HTR-8/SVneo (cell line): ENCODE data around the gene CBS.
"Not testable (repeated sequence)": the region's sequence is repeated elsewhere in the genome, so short reads cannot be mapped to it uniquely, and the experiment has no call there.

ENCODE experiments used
- DNase-seq: peaks from one replicate; pipeline ENCODE4 v3.0.0; 2011; ENCODE audit warnings: low spot score, mixed read lengths; ENCODE audit not compliant: insufficient read length
- FAIRE-seq: peaks from 2 replicates; lab custom pipeline; 2011; peaks lifted over from hg19 to GRCh38; lab: Jason Lieb, UNC

The CBS gene

DNA sequence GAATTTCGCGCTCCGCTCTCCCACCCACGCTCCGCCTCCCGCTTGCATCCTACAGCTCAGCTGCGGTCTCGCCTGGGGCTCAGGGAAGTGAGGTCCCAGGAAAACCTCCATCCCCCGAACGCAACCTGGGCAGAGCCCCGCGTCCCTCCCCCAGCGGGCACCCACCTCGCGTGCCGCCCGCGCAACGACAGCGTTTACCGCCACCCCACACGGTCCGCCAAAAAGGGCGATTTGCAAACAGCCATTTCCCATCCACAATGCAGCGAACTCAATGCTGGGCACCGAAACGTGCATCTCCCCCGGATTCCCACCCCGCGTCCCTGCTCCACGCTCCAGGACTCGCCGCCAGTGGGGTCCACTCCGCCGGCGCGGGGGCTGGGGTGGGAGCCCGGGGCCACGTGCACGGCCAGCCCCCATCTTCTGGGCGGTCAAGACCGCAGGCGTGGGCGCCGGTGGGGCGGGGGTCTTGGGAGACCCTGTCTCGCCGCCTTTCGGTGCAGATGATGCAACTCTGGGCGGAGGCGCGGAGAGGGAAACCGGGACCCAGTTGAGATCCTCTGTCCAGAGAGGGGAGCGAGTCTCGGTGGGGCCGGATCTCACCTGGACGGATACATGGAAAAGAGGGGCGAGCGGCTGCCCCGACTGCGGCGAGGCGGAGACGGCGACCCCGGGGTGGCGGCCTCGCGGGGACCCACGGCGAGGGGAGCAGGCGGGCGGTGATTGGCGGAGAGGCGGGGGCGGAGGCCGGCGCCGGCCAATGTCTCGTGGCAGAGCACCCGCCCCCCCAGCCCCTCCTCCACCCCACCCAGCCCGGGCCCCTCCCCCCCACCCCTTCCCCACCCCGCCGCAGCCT is at the start of gene CBS:
CBS (minus strand) TSS at position 666 of the 853 bp plus-strand sequence. CDS start 3,642 bp downstream, outside the sequence.
- not testable (repeated sequence) for FAIRE-seq, DNase-seq

DNA sequence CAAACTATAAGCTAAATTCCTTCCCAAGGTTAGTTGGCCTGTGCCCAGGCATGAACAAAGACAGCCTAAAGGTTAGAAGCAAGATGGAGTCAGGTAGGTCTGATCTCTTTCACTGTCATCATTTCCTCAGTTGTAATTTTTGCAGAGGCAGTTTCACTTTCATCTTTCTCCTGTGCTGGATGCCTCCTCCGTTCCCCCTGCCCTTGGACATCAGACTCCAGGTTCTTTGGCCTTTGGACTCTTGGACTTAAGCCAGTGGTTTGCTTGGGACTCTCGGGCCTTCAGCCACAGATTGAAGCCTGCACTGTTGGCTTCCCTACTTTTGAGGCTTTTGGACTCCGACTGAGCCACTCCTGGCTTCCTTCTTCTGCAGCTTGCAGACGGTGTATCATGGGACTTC is 40.3 kb upstream of the CBS start:
- DNase-seq, FAIRE-seq: not testable (repeated sequence)

DNA sequence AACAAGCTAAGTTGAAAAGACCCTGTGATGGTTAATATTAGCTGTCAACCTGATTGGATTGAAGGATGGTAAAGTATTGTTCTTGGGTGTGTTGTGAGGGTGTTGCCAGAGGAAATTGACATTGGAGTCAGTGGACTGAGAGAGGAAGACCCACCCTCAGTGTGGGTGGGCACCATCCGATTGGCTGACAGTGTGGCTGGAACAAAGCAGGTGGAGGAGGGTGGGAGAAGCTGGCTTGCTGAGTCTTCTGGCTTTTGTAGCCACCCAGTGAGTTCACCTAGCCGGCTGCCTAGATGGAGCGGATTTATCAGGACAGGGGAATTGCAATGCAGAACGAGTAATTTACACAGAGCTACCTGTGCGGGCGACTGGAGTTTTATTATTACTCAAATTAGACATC is 38.8 kb upstream of the CBS start:
- not testable (repeated sequence) for DNase-seq, FAIRE-seq

DNA sequence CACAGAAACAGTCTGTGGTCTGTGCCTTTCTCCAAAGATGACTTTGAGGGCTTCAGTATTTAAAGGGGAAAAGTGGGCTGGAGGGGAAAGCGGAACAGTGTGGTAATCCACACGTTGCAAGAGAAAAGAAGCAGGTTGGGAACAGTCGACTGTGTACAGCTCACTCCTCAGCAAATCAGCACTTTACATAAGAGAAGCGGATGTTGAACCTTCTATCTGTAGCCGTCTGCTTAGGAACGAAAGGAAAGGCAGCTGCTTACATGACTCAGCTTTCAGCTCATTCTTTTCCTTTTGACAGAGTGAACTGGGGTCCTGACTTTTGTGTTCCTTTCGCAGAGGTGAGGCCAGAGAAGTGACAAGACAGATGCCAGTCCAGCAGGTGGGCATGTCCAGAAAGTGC is 33.4 kb upstream of the CBS start:
- not testable (repeated sequence) for FAIRE-seq, DNase-seq

DNA sequence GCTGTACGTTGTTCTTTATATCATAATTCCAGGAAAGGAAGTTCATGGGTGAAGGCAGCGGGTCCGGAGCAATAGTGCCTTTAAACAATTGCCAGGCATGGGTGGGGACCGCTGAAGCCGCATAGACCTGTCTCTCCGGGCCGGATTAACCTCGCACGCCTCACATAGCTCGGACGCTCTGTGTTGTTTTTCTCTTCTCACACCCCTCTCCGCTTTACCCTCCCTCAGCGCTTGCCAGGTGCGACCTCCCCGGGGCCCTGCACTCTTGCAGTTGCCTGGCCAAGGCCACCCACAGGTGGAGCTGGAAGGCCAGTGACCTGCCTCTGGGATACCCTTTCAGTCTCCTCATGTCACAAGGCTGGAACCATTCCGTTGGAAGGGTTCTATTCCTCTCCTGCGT is 32.5 kb upstream of the CBS start:
- FAIRE-seq, DNase-seq: not testable (repeated sequence)

DNA sequence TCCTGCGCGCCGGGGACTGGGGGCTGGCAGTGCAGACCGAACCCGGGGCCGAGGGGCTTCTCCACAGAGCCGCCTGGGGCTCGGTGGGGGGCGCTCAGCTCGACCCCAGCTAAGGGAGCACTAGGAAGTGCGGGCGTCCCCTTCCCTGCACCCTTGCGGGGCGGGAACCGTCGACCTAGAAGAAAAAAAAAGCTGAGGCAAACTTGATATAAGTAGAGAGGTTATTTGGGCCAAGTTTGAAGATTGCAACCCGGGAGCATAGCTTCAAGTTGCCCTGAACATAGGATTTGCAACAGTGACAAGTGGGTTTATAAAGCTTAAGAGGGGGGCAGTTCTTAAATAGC is 32.1 kb upstream of the CBS start:
- DNase-seq, FAIRE-seq: not testable (repeated sequence)

DNA sequence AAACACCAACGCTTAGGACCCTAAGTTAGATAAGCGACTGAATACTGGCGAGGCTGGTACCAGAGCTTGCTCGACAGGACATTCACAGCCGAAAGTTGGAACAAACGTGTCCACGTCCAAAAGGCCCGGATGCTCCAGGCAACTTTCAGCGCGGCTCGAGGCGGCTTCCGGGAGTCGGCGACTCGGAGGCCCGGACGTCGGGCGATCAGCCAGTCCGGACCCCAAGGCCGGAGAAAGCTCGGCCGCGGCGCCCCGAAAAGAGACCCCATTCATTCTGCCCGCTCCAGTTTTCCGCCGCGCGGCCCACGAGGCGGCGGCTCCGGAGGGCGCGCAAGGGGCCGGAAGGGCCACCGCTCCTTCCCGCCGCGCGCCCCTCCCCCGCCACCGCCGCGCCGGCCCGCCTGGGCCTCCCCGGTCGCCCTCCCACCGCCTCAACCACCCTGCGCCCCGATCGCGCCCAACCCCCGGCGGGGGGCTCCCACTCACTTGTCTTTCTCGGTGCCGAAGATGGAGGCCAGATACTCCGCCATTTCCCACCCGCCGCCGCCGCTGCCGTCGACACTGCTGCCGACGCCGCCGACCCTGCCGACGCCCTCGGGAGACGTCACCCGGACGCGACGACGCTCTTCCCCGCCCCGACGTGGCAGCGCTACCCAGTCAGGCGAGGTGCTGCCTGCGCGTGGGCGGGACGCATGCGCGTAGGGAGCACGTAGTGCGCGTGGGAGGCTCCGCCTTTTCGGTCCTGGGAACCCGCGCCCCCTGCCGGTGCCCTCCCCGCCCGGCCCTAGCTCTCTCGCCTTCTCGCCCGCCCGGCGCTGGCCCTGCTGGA is 31.5 kb upstream of the CBS start, which contains the start of gene U2AF1:
U2AF1 (minus strand) TSS at position 606 of the 829 bp plus-strand sequence; CDS start at position 530, 76 bp downstream.
- not testable (repeated sequence) for DNase-seq
- FAIRE-seq, result peak; percentile 98

DNA sequence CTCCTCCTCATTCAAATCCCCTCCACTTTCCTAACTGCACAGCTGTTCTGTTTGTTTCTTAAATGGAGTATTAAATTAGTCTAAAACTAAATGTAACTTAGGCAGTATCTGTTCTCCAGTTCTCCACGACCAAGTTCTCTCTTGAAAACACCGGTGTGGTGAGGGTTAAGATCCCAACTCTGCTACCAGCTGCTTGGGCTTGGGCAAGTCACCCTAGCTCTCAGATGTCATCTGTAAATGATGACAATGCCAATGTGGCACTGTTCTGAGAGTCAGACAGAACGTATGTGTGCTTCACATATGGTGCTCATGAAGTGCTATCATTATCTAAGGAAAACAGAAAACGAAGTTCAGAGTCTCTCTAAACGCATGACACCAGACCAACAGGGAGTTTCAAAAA is 29.0 kb upstream of the CBS start:
- not testable (repeated sequence) for FAIRE-seq, DNase-seq

DNA sequence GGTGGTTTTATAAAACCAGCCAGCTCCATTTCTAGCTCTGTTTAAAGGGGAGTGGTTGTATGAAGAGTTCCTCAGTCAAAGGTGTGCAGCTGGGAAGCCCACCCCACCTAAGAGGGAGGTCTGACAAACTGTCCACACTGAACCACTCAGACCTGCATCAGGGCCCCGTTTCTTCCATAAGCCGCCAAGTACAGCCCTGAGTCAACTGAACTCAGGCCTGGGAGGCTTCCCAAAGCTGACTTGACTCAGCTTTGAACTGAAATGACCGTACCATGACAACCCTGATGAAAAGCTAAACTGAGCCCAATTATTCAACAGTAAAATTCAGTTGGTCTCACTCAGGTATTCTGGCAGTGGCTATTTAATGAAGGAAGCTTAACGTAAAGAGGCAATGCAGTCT is 26.6 kb upstream of the CBS start:
- FAIRE-seq, DNase-seq: not testable (repeated sequence)

DNA sequence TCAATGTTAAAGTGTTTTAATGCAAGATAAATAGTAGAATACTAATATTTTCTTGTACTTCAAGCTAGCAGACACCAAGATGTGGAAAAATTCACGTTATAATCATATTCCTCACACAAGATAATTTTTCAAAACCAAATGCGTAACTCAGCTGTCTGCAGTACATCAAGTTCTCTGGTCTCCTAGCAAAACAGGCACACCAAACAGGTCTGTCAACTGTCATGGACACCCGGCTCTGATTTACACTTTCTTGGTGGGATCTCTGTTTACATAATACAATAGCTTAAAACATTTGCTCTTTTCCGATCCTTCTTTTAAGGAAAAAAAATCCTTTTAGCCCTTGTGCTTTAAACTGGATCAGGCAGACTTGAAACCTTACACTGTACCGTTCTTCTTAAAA is 26.0 kb upstream of the CBS start:
- FAIRE-seq, DNase-seq: not testable (repeated sequence)

DNA sequence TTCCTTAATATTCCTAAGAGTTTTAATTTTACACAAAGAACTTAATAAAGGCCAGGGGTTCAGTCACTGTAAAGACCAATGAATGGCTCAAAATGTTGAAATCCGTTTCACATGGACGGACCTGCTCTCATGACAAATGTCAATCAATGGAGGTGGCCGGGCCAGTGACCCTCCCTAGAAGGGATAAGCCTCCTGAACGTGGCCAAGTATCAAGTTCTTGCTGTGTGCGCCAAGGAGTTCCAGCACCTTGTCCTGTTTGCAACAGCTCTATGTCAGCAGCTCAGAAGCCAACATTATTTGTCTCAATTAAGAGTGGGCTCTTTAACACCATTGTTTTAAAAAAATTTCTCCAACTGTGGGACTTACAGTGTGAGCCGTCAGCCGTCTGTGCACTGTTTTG is 25.4 kb upstream of the CBS start:
- DNase-seq, FAIRE-seq: not testable (repeated sequence)

DNA sequence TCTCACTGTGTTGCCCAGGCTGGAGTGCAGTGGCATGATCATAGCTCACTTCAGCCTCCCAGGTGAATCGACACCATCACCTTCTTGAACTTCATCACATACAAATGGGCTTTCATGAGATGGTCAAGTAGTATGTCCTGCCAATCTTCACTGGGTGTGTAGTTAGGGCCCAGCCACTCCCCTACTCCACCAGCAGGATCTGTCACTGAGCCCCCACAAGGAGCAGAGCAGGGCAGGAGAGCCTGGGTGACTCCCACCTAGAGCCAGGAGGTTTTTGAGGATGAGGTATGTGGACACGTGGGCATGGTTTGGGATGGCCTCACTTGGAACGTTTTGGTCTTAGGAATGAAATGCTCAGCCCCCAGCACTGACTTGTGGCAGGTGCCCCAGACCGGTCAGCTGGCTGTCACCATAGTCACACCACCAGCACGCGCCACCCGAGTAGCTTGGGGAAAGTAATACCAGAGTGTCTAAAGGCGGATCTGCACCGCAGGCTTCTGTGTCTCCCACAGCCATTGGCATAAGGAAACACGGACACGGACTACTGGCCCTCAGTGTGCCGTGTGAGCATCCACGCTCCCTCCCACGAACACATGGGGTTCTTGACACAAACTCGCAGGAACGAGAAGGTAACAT is 16.5 kb upstream of the CBS start:
- DNase-seq, FAIRE-seq: not testable (repeated sequence)

DNA sequence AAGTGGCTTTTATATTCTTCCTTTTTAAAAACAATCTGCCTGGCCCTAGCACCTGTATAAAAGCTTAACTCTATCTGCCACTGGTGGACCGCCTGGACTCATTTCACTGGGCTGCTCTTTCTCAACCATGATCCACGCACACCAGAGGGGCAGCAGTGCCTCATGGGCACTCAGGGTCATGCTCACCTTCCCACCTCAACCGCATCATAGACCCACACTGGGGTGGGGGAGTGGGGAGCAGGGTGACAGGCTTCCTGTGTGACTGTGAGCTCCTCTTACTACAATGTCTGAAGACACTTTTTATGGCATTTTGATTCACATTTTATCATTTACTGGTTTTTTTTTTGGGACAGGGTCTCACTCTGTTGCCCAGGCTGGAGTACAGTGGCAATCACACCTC is 15.3 kb upstream of the CBS start:
- not testable (repeated sequence) for FAIRE-seq

DNA sequence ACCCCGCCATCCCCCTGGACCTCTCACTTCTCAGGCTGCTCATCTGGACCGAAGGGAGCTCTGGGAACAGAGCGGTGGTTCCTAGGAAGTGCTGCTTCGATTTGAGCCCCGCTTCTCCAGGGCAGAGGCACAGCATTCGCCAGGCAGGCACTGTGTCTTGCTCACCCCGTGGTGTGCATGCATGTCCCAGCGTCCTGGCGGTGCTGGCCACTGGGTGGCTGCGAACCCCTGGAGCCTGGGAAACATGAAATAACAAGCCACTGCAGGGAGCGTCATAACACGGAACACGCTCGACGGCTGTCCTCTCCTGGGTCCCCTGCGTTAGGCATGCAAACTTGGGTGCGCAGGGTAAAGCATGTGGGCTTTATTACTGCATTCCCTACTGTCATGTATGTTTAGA is 13.8 kb upstream of the CBS start:
- not testable (repeated sequence) for DNase-seq, FAIRE-seq

More for the DNA sequence above, 15.3 kb upstream of the CBS start:
- DNase-seq, result not testable (repeated sequence)

DNA sequence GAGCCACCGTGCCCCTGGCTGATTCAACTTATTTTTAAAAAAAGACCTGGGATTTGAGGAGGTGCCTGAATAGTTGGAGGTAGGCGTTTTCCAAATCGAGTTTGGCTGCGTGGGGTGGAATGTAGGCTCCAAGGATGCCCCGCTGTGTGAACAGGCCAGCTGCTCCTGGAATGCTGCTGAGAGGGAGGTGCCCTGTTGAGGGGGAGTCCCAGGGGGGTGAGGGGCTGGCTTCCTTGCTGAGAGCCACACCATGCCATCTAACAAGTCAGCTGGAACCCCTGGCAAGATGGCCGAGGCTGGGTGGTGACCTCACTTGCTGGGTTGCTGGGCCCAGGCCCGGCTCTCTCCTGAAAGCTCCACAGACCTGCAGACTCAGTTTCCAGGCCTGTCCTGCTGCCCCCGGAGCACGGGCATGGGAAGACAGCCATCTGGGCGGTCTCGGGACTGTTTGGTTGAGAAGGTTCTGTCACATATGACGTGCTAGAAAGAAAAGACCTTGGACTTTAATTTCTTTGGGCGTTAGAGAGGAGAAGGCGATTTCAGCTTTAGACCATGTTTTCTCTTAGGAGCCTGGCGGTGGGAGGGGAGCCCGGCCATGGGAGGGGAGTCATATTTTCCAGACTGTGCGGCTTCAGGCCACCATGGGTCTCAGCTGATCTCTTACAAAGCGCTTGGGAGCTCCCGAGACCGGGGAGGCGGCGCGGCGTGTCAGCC is 7.1 kb upstream of the CBS start:
- not testable (repeated sequence) for DNase-seq, FAIRE-seq

DNA sequence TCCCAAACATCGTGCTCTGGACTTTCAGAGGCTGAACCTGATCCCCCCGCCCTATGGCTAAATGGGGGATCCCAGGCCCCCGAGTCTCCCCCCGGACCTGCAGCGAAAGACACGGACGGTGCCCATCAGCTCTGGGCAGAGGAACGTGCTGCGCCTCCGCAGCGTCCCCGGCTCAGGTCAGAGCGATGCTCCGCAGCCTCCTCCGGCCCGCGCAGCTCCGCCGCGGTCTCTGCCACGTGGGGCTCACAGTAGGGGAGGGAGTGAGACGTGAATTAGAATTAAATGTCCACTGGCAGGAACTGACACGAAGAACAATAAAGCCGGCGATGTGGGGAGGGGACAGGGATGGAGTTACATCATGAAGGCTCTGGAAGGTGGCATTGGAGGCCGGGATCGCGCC is 1.0 kb upstream of the CBS start:
- FAIRE-seq, DNase-seq: not testable (repeated sequence)

DNA sequence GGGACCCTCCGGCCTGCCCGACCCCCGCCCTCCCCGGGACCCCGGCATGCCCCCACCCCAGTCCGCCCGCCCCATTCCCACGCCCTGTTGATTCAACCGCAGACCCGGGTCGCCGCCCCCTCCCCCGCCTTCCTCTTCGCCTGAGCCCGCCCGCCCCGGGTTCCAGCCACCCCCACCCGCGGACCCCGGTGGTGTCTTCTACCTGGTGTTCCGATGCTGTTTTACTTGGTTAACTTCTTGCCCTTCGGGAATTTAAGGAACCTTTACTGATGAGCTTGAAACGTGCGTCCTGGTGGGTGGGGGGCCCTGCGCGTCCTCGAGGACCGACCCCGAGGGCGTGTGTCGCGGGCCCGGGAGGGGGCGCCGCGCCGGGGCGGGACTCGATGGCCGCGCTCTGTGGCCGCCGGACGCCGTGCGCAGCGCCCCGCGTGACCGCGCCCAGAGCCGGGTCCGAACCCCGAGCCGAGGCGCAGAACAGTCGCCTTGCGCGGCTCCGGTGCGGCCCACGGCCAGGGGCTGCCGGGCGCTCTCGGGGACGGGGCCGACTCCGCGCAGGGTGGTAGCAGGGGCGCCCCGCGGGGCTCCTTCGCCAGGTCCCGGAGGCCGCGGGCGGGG is 495 bp upstream of the CBS start:
- not testable (repeated sequence) for DNase-seq, FAIRE-seq

DNA sequence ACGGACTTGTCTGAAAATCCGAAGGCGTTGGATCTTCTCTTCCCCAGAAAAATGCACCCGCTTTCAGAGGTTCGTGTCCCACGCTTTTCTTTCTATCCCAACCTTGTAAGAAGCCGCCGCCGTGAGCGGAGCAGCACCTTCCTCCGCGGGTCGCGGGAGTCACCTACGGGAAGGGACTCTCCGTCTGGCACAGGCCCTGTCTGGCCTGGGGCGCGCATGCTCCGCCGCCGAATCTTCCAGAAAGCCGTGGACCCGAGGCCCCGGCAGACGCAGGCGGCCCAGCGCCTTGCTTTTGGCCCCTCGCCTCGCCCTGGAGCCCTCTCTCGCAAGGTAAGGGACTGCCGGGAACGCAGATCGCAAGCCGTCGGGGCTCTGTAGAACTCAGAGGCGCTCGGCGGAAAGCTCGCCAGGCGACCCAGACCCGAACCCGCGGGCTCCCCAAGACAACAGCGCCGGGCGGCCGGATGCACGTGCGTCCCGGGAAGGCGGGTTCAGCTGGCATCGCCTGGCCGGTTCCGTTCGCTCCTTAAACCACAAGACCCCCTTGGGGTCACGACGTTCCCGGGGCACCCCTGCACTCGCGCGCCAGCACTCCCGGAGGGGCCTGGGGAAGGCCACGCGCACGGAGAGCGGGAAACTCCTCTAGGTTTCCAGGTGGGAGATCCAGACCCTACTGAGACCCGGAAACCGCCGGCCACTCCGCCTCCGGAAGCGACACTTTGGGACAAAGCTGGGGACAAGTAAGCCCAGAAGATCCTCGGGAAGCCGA is 1.1 kb downstream of the CBS start:
- FAIRE-seq, DNase-seq: not testable (repeated sequence)
